Measurements from ENCODE around the gene TMEM53.
A peak's percentile ranks its signal among the peaks of the same experiment; 100 is the strongest.

TMEM53 gene

GRCh38 chr1:44698138-44698537, 23.9 kb upstream of the TMEM53 start:
- no peak for DNase-seq (ENCODE audit: low spot score)

DNA sequence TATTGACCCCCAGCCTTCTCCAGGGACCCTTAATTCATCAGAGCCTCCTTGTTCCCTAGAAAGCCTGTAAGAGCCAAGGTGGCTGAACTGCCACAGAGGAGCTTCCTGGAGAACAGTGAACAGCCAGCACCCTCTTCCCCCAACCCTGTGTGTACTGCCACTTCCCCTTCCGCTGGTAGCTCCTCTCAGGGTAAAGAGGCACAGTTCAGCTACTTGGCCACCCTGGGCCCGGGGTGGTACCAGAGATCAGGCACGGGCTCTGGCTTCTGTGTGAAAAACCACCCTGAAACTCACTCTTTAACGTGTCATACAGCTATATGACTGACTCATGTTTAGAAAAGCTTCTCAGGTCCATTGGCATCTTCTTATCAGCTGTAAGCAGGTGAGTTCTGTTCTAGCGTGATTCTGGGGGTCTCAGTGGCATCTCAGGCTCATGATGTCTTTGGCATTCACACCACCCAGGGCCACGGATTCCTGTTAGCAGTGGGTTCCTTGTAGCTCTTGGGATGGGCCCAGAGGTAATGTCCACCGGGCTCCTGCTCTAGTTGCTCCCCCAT, 22.6 kb upstream of the TMEM53 start:
- DNase-seq (ENCODE audit: low spot score): peak; percentile 41

DNA sequence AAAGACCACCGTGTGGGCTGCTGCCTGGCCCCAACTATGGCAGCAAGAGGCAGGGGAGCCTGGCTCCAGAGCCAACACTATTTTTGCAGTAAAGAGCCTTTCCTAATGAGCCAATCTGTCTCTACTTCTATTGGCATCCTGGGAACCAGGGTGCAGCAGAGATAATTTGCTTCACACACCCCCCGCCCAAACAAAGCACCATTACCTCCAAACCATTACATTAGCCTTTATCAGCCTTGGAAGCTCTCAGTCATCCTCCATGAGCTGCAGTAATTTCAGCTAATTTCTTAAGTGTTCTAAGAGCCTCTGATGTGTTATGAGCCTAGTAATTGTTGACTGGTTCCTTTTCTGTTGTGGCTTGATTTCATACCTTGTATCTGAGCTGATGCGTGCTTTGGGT, 21.8 kb upstream of the TMEM53 start:
- DNase-seq (ENCODE audit: low spot score): no peak

- DNase-seq (ENCODE audit: low spot score): no peak
Observed at GRCh38 chr1:44695671-44696070, 21.4 kb upstream of the TMEM53 start.

GRCh38 chr1:44694863-44695478, 20.7 kb upstream of the TMEM53 start:
- DNase-seq (ENCODE audit: low spot score): no peak

DNA sequence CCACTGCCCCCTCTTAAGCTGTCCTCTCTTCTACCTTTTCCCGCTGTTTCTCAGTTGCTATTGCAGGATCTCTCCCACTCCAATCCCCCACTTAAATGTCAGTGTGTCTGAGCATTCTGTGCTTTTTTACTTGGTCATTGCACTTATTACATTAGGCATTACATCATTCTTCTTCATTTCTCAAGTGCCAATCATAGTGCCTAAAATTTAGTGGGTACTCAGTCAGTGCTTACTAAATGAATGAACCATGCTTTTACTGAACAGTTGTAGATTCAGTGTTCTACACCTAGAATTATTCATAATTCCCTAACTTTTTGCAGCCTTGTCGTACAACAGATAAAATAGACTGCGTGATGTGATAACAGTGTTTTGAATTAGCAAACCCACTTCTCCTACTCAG, 19.6 kb upstream of the TMEM53 start:
- no peak for DNase-seq (ENCODE audit: low spot score)

- peak; percentile 24 for DNase-seq (ENCODE audit: low spot score)
Observed at GRCh38 chr1:44693159-44693558, 18.9 kb upstream of the TMEM53 start.

DNA sequence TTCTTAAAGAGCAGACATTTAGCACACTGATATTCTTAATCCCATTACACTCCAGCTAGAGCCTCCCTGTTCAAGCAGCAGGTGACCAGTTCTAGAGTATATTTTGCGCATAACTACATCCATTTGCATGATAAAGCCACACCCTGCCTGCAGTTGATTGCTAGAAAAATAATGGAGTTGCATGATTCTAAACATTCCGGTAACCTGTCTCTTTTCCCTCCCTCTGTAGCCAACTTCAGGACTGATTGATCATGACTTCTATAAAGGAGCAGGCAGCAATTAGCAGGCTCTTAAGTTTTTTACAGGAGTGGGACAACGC, 15.1 kb upstream of the TMEM53 start:
- no peak for DNase-seq (ENCODE audit: low spot score)

- DNase-seq (ENCODE audit: low spot score): no peak
Observed at GRCh38 chr1:44688760-44689446, 14.6 kb upstream of the TMEM53 start.

- DNase-seq (ENCODE audit: low spot score): no peak
Observed at GRCh38 chr1:44685881-44686280, 11.6 kb upstream of the TMEM53 start.

DNA sequence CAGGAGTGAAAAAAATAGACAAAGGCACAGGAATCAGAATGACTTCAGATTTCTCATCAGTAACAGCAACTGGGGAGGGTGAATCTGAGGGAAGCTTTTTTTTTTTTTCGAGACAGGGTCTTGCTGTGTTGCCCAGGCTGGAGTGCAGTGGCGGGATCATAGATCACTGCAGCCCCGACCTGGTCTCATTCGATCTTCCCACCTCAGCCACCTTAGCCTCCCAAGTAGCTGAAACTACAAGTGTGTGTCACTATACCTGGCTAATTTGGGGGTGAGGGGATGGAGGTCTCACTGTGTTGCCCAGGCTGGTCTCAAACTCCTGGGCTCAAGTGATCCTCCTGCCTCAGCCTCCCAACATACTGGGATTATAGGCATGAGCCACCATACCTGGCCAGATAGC, 10.9 kb upstream of the TMEM53 start:
- no peak for DNase-seq (ENCODE audit: low spot score)

- DNase-seq (ENCODE audit: low spot score): peak; percentile 23
Observed at GRCh38 chr1:44684525-44684924, 10.2 kb upstream of the TMEM53 start.

DNA sequence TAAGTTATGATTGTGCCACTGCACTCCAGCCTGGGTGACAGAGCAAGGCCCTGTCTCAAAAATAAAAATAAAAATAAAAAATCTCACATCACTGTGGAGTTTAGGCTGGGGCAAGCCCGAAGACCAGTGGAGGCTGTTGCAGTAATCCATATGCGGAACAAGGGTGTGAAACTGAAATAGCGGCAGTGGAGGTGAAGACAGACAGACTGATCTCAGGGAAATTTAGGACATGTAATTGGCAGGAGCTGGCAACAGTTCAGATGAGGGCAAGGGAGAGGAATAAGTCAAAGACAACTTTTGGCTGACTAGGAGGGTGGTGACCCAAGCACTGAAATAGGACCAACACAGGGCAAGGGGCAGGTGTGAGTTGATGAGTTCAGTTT, 8.6 kb upstream of the TMEM53 start:
- DNase-seq (ENCODE audit: low spot score): no peak

GRCh38 chr1:44681905-44682882, 7.9 kb upstream of the TMEM53 start:
- no peak for DNase-seq (ENCODE audit: low spot score)

- no peak for DNase-seq (ENCODE audit: low spot score)
Observed at GRCh38 chr1:44679468-44679867, 5.2 kb upstream of the TMEM53 start.

DNA sequence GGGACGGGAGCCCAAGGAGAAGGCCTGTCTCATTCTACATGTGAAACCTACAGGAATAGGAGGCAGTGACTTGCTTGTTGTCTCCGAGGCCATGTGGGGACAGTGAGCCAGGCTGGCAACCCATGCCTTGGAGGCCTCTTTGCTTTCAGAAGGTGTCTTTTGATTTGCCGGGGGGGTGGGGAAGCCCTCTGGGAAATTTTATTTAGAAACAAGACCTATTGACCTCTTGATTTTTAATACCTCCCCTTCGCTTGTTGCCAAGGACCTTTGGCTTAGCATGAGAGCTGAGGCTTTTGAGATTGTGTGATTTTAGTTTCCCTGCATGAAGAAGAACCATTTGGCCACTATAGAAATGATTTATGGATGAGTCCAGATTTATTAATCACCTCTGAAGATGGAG, 4.3 kb upstream of the TMEM53 start:
- no peak for DNase-seq (ENCODE audit: low spot score)

GRCh38 chr1:44678120-44678519, 3.8 kb upstream of the TMEM53 start:
- no peak for DNase-seq (ENCODE audit: low spot score)

GRCh38 chr1:44677201-44677766, 3.0 kb upstream of the TMEM53 start:
- DNase-seq (ENCODE audit: low spot score): peak; percentile 27

GRCh38 chr1:44676484-44677200, 2.4 kb upstream of the TMEM53 start:
- no peak for DNase-seq (ENCODE audit: low spot score)

- DNase-seq (ENCODE audit: low spot score): no peak
Observed at GRCh38 chr1:44675186-44675585, 905 bp upstream of the TMEM53 start.

- DNase-seq (ENCODE audit: low spot score): no peak
Observed at GRCh38 chr1:44673675-44674112, 587 bp downstream of the TMEM53 start.

All from activated CD4-positive, alpha-beta T cell treated with anti-CD3 and anti-CD28 coated beads, Interleukin-2, Interleukin-4, amounts not matched to agents 100 ng/mL and 50 ng/mL, durations not matched to agents 16 hours and 8 hours (primary cell).